DMS114 treated with DMSO at 0.1 percent for 48 hours (cell line): Measurements from ENCODE around the gene PDZRN3.
"Not testable (repeated sequence)": the region's sequence is repeated elsewhere in the genome, so short reads cannot be mapped to it uniquely, and the experiment has no call there.

Source experiments
- DNase-seq: peaks from one replicate; lab custom pipeline; 2025; ENCODE audit not compliant: unreplicated experiment; lab: John Stamatoyannopoulos, UW

Gene PDZRN3

GRCh38 chr3:73470860-73471259 lies 153.9 kb downstream of the PDZRN3 start:
- DNase-seq, result no peak

GRCh38 chr3:73469331-73469730 lies 155.4 kb downstream of the PDZRN3 start:
- DNase-seq, result no peak

GRCh38 chr3:73467211-73467610 lies 157.5 kb downstream of the PDZRN3 start:
- no peak for DNase-seq

GRCh38 chr3:73465926-73466325 lies 158.8 kb downstream of the PDZRN3 start:
- no peak for DNase-seq

GRCh38 chr3:73464126-73464525 lies 160.6 kb downstream of the PDZRN3 start:
- DNase-seq, result not testable (repeated sequence)

- DNase-seq, result no peak
Measured at GRCh38 chr3:73461547-73461946, 163.2 kb downstream of the PDZRN3 start.

GRCh38 chr3:73459711-73460110 lies 165.0 kb downstream of the PDZRN3 start:
- no peak for DNase-seq

- DNase-seq, result no peak
Measured at GRCh38 chr3:73453666-73454065, 171.1 kb downstream of the PDZRN3 start.

- DNase-seq, result no peak
Measured at GRCh38 chr3:73452729-73453128, 172.0 kb downstream of the PDZRN3 start.

- DNase-seq, result no peak
Measured at GRCh38 chr3:73451301-73451944, 173.3 kb downstream of the PDZRN3 start.

GRCh38 chr3:73449774-73450173 lies 175.0 kb downstream of the PDZRN3 start:
- no peak for DNase-seq

- DNase-seq, result no peak
Measured at GRCh38 chr3:73448761-73449301, 175.9 kb downstream of the PDZRN3 start.

GRCh38 chr3:73448041-73448440 lies 176.7 kb downstream of the PDZRN3 start:
- DNase-seq, result no peak

GRCh38 chr3:73447111-73447510 lies 177.6 kb downstream of the PDZRN3 start:
- no peak for DNase-seq

GRCh38 chr3:73446467-73447110 lies 178.2 kb downstream of the PDZRN3 start:
- DNase-seq, result no peak

- no peak for DNase-seq
Measured at GRCh38 chr3:73442886-73443285, 181.9 kb downstream of the PDZRN3 start.

GRCh38 chr3:73442152-73442551 lies 182.6 kb downstream of the PDZRN3 start:
- DNase-seq, result no peak

- no peak for DNase-seq
Measured at GRCh38 chr3:73437828-73438227, 186.9 kb downstream of the PDZRN3 start.

- no peak for DNase-seq
Measured at GRCh38 chr3:73435055-73435454, 189.7 kb downstream of the PDZRN3 start.

GRCh38 chr3:73433687-73434086 lies 191.1 kb downstream of the PDZRN3 start:
- no peak for DNase-seq

GRCh38 chr3:73433079-73433478 lies 191.7 kb downstream of the PDZRN3 start:
- no peak for DNase-seq

GRCh38 chr3:73432706-73433032 lies 192.1 kb downstream of the PDZRN3 start:
- DNase-seq, result no peak
